Adrenal gland (tissue), 5 donors: Measurements from ENCODE around the gene EBF3.

Source experiments
- CTCF ChIP-seq, 6 experiments: fragments of 450-650 bp in 4 of 6; fragments of 200-600 bp in 2 of 6; sonication (generic) in 1 of 6; IDR thresholded peaks; 1 replicate in 5 of 6; 2 replicates in 1 of 6; pipeline versions ENCODE4 v1.5.1 to v1.8.0; 2016 to 2021; ENCODE audit warnings: antibody characterized with exemption in 6 of 6, mild to moderate bottlenecking in 2 of 6, moderate library complexity in 1 of 6
- POLR2A ChIP-seq, 2 donors: fragments of 450-650 bp; IDR thresholded peaks; one replicate each; pipeline ENCODE4 v1.6.1; 2017; ENCODE audit warnings: antibody characterized with exemption in 2 of 2, mild to moderate bottlenecking in 2 of 2, moderate library complexity in 1 of 2
- donor health status: DM: no; HTN: no; CAD: no.

GRCh38 chr10:129982825-129983224 lies 18.8 kb upstream of the EBF3 start:
- TF ChIP-seq CTCF (IDR thresholded peaks at IDR 0.05) (no peak), POLR2A (IDR thresholded peaks at IDR 0.05) (no peak)
